Measurements from ENCODE around the gene NUP54.

DNA sequence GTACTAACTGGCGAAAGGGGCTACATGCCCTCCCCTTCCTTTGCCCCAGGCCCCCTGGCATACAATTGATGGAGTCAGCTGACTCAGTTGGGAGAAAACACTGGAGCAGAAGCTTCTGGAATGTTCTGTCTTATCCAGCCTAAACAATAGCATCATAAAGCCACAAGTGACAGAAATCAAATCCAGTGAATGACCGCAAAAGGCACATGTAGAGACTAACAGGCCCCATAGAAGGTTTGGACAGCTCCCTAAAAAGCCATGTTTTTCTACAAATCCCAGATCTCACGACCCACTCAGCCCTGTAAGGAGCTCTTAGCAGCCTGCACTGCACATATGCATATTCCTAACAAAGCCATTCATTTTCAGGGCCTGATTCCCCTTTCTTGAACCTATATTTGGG lies 40.4 kb upstream of the NUP54 start:
- TF ChIP-seq CHD1 (IDR thresholded peaks at IDR 0.05; ENCODE audit: low read depth, low read length) (no peak), POLR2A (IDR thresholded peaks at IDR 0.05; ENCODE audit: control extremely low read depth in 1 of 2, low read depth in 2 of 2, low read length in 2 of 2) (no peak), TEAD4 (IDR thresholded peaks at IDR 0.05; ENCODE audit: low read depth, low read length) (no peak), EP300 (IDR thresholded peaks at IDR 0.05; ENCODE audit: borderline replicate concordance in 1 of 2, low read depth in 2 of 2, low read length in 2 of 2) (no peak), YY1 (IDR thresholded peaks at IDR 0.05; ENCODE audit: low read depth, low read length) (no peak), JUN (IDR thresholded peaks at IDR 0.05; ENCODE audit: low read depth, low read length) (no peak), SP2 (IDR thresholded peaks at IDR 0.05; ENCODE audit: low read length) (no peak), EGR1 (IDR thresholded peaks at IDR 0.05; ENCODE audit: borderline replicate concordance, low read depth, low read length) (no peak)
- TF ChIP-seq, protein P1, sequence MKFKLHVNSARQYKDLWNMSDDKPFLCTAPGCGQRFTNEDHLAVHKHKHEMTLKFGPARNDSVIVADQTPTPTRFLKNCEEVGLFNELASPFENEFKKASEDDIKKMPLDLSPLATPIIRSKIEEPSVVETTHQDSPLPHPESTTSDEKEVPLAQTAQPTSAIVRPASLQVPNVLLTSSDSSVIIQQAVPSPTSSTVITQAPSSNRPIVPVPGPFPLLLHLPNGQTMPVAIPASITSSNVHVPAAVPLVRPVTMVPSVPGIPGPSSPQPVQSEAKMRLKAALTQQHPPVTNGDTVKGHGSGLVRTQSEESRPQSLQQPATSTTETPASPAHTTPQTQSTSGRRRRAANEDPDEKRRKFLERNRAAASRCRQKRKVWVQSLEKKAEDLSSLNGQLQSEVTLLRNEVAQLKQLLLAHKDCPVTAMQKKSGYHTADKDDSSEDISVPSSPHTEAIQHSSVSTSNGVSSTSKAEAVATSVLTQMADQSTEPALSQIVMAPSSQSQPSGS (IDR thresholded peaks at IDR 0.05; ENCODE audit: low read length), result no peak
- TF ChIP-seq, protein P2, sequence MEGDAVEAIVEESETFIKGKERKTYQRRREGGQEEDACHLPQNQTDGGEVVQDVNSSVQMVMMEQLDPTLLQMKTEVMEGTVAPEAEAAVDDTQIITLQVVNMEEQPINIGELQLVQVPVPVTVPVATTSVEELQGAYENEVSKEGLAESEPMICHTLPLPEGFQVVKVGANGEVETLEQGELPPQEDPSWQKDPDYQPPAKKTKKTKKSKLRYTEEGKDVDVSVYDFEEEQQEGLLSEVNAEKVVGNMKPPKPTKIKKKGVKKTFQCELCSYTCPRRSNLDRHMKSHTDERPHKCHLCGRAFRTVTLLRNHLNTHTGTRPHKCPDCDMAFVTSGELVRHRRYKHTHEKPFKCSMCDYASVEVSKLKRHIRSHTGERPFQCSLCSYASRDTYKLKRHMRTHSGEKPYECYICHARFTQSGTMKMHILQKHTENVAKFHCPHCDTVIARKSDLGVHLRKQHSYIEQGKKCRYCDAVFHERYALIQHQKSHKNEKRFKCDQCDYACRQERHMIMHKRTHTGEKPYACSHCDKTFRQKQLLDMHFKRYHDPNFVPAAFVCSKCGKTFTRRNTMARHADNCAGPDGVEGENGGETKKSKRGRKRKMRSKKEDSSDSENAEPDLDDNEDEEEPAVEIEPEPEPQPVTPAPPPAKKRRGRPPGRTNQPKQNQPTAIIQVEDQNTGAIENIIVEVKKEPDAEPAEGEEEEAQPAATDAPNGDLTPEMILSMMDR (IDR thresholded peaks at IDR 0.05; ENCODE audit: control extremely low read depth in 1 of 3, insufficient read depth in 1 of 3, low read depth in 1 of 3, low read length in 3 of 3), result no peak
- TF ChIP-seq, protein P3, sequence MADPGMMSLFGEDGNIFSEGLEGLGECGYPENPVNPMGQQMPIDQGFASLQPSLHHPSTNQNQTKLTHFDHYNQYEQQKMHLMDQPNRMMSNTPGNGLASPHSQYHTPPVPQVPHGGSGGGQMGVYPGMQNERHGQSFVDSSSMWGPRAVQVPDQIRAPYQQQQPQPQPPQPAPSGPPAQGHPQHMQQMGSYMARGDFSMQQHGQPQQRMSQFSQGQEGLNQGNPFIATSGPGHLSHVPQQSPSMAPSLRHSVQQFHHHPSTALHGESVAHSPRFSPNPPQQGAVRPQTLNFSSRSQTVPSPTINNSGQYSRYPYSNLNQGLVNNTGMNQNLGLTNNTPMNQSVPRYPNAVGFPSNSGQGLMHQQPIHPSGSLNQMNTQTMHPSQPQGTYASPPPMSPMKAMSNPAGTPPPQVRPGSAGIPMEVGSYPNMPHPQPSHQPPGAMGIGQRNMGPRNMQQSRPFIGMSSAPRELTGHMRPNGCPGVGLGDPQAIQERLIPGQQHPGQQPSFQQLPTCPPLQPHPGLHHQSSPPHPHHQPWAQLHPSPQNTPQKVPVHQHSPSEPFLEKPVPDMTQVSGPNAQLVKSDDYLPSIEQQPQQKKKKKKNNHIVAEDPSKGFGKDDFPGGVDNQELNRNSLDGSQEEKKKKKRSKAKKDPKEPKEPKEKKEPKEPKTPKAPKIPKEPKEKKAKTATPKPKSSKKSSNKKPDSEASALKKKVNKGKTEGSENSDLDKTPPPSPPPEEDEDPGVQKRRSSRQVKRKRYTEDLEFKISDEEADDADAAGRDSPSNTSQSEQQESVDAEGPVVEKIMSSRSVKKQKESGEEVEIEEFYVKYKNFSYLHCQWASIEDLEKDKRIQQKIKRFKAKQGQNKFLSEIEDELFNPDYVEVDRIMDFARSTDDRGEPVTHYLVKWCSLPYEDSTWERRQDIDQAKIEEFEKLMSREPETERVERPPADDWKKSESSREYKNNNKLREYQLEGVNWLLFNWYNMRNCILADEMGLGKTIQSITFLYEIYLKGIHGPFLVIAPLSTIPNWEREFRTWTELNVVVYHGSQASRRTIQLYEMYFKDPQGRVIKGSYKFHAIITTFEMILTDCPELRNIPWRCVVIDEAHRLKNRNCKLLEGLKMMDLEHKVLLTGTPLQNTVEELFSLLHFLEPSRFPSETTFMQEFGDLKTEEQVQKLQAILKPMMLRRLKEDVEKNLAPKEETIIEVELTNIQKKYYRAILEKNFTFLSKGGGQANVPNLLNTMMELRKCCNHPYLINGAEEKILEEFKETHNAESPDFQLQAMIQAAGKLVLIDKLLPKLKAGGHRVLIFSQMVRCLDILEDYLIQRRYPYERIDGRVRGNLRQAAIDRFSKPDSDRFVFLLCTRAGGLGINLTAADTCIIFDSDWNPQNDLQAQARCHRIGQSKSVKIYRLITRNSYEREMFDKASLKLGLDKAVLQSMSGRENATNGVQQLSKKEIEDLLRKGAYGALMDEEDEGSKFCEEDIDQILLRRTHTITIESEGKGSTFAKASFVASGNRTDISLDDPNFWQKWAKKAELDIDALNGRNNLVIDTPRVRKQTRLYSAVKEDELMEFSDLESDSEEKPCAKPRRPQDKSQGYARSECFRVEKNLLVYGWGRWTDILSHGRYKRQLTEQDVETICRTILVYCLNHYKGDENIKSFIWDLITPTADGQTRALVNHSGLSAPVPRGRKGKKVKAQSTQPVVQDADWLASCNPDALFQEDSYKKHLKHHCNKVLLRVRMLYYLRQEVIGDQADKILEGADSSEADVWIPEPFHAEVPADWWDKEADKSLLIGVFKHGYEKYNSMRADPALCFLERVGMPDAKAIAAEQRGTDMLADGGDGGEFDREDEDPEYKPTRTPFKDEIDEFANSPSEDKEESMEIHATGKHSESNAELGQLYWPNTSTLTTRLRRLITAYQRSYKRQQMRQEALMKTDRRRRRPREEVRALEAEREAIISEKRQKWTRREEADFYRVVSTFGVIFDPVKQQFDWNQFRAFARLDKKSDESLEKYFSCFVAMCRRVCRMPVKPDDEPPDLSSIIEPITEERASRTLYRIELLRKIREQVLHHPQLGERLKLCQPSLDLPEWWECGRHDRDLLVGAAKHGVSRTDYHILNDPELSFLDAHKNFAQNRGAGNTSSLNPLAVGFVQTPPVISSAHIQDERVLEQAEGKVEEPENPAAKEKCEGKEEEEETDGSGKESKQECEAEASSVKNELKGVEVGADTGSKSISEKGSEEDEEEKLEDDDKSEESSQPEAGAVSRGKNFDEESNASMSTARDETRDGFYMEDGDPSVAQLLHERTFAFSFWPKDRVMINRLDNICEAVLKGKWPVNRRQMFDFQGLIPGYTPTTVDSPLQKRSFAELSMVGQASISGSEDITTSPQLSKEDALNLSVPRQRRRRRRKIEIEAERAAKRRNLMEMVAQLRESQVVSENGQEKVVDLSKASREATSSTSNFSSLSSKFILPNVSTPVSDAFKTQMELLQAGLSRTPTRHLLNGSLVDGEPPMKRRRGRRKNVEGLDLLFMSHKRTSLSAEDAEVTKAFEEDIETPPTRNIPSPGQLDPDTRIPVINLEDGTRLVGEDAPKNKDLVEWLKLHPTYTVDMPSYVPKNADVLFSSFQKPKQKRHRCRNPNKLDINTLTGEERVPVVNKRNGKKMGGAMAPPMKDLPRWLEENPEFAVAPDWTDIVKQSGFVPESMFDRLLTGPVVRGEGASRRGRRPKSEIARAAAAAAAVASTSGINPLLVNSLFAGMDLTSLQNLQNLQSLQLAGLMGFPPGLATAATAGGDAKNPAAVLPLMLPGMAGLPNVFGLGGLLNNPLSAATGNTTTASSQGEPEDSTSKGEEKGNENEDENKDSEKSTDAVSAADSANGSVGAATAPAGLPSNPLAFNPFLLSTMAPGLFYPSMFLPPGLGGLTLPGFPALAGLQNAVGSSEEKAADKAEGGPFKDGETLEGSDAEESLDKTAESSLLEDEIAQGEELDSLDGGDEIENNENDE (IDR thresholded peaks at IDR 0.05; ENCODE audit: insufficient replicate concordance, low read length), result no peak

All from H1 (cell line).